ENCODE results near the gene SPATC1L. TPM values are rescaled to one million over a fixed set of nuclear protein-coding genes. Genes with fewer than 3 reads are reported as not detected.

Gene SPATC1L
- total and polyA plus RNA-seq, 2 of the 8 experiments (the other 6 are each of a cell fraction or from before 2014, with no cell fraction given), result 24.9 to 50.0 TPM

DNA sequence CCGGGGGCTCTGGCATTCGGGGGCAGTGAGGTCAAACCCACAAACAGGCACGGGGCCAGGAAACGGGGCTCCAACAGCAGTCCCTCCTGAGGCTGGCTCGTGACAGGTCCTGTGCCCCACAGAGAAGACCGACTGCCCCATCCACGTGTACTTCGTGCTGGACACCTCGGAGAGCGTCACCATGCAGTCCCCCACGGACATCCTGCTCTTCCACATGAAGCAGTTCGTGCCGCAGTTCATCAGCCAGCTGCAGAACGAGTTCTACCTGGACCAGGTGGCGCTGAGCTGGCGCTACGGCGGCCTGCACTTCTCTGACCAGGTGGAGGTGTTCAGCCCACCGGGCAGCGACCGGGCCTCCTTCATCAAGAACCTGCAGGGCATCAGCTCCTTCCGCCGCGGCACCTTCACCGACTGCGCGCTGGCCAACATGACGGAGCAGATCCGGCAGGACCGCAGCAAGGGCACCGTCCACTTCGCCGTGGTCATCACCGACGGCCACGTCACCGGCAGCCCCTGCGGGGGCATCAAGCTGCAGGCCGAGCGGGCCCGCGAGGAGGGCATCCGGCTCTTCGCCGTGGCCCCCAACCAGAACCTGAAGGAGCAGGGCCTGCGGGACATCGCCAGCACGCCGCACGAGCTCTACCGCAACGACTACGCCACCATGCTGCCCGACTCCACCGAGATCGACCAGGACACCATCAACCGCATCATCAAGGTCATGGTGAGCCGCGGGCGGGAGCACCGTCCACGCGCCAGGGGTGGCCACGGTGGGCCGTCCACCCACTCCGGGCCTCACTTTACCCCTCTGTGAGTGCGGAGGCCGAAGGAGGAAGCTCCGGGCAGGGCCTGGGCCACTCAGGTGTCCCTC lies 72.2 kb downstream of the SPATC1L start:
- CTCF ChIA-PET (ENCODE audit: partially characterized antibody), result interaction anchor here (2.0 kb wide), 1 partner anchor 141 kb away, joined by 8 read pairs; no protein-coding TSS in a partner anchor
- peaks cover 0 to 6% of the 10 kb centered on the region in 2 experiments for H4K20me1 ChIP-seq (replicated peaks in 1 of 2; ENCODE audit: control insufficient read depth in 1 of 2, insufficient read depth in 2 of 2, low read length in 2 of 2)
- no peak for TF ChIP-seq NANOG (IDR thresholded peaks at IDR 0.05; ENCODE audit: insufficient read depth, low read depth, low read length, poor library complexity, severe bottlenecking)
- no peak for TF ChIP-seq POLR2AphosphoS5 (IDR thresholded peaks at IDR 0.05; ENCODE audit: low read depth, low read length)
- TF ChIP-seq, protein P1, sequence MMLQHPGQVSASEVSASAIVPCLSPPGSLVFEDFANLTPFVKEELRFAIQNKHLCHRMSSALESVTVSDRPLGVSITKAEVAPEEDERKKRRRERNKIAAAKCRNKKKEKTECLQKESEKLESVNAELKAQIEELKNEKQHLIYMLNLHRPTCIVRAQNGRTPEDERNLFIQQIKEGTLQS (IDR thresholded peaks at IDR 0.05; ENCODE audit: insufficient read depth, low read depth, low read length), result no peak
- no peak for TF ChIP-seq FOSL1 (IDR thresholded peaks at IDR 0.05; ENCODE audit: insufficient read depth, low read depth, low read length)
- TF ChIP-seq SUZ12 (IDR thresholded peaks at IDR 0.05; ENCODE audit: low read length), result no peak
- TF ChIP-seq TAF7 (optimal IDR thresholded peaks at IDR 0.05; ENCODE audit: borderline replicate concordance, low read depth, low read length), result no peak
- TF ChIP-seq SRF (IDR thresholded peaks at IDR 0.05; ENCODE audit: low read depth, low read length), result no peak
- TF ChIP-seq JUN (IDR thresholded peaks at IDR 0.05; ENCODE audit: low read depth, low read length), result no peak
- TF ChIP-seq CBX5 (IDR thresholded peaks at IDR 0.05; ENCODE audit: low read depth, low read length), result no peak
- TF ChIP-seq RFX5 (IDR thresholded peaks at IDR 0.05; ENCODE audit: borderline replicate concordance, low read depth, low read length), result no peak
- no peak for TF ChIP-seq TCF12 (IDR thresholded peaks at IDR 0.05; ENCODE audit: low read depth, low read length)
- TF ChIP-seq YY1 (IDR thresholded peaks at IDR 0.05; ENCODE audit: low read depth, low read length), result no peak

More for the DNA sequence above, 72.2 kb downstream of the SPATC1L start:
- H2BK15ac ChIP-seq (ENCODE audit: low read length), result no peak overlapping the region
- DNase-seq (ENCODE audit: low read depth in 1 of 2, low spot score in 2 of 2) (no peak), FAIRE-seq (no peak)
- H3K79me1 ChIP-seq (ENCODE audit: low read depth, low read length), result no peaks in the 10 kb centered on the region
- H2BK12ac ChIP-seq (ENCODE audit: low read depth, low read length), result no peak overlapping the region
- H3K4ac ChIP-seq (replicated peaks; ENCODE audit: insufficient read length, low read depth, low read length), result no peak overlapping the region
- no peak overlapping the region for H3K27ac ChIP-seq (ENCODE audit: low read depth, low read length)
- H3K4me1 ChIP-seq (replicated peaks in 1 of 4; ENCODE audit: control insufficient read depth in 3 of 4, insufficient read depth in 4 of 4, low read length in 3 of 4), result peaks cover 0 to 2% (median under 1%) of the 10 kb centered on the region in 4 experiments; a peak in 2 of 7 replicates
- no peak overlapping the region for H2AFZ ChIP-seq (ENCODE audit: low read length)
- H3K23me2 ChIP-seq (ENCODE audit: low read depth, low read length), result no peaks in the 10 kb centered on the region
- H3K36me3 ChIP-seq (ENCODE audit: control insufficient read depth in 2 of 4, insufficient read depth in 4 of 4, low read length in 3 of 4), result peaks cover 0 to 22% (median 2%) of the 10 kb centered on the region in 4 experiments; a peak in 5 of 8 replicates
- no peak overlapping the region for H3K18ac ChIP-seq (ENCODE audit: extremely low read depth, low read length)
- H3K79me2 ChIP-seq (ENCODE audit: control insufficient read depth in 1 of 2, insufficient read depth in 2 of 2, low read length in 2 of 2), result no peaks in the 10 kb centered on the region
- H3K9ac ChIP-seq (replicated peaks in 1 of 4; ENCODE audit: extremely low read depth in 1 of 4, low read depth in 3 of 4, low read length in 3 of 4), result no peak overlapping the region
- no peak overlapping the region for H4K91ac ChIP-seq (replicated peaks; ENCODE audit: insufficient read length, low read length)
- POLR2A ChIA-PET (ENCODE audit: partially characterized antibody), result no interaction called here
- H4K8ac ChIP-seq (ENCODE audit: extremely low read depth, insufficient read depth, low read length), result no peak overlapping the region
- no peak overlapping the region for H3K23ac ChIP-seq (ENCODE audit: insufficient read length)
- WGBS, 2 experiments (ENCODE audit: extremely low coverage in 1 of 2, insufficient coverage in 1 of 2, insufficient read length in 1 of 2, insufficient replicate concordance in 2 of 2, low coverage in 1 of 2, low lambda C conversion rate in 2 of 2, missing lambda C conversion rate in 1 of 2), result 97% methylated on average over 40 of the region's 69 CpGs; no CpG with 5 or more reads in 1 of the 2 experiments
- H3K4me3 ChIP-seq (ENCODE audit: extremely low read depth in 1 of 4, insufficient read depth in 2 of 4, low read depth in 3 of 4, low read length in 4 of 4), result no peak overlapping the region
- no peak overlapping the region for H2AK5ac ChIP-seq (ENCODE audit: low read depth, low read length)
- peaks cover 3 to 4% of the 10 kb centered on the region in 2 experiments; a peak in 2 of 4 replicates for H3K9me3 ChIP-seq (ENCODE audit: insufficient read depth in 2 of 2, low read depth in 1 of 2, low read length in 1 of 2)
- H2BK5ac ChIP-seq (ENCODE audit: low read depth, low read length), result no peak overlapping the region; the same call in 1 of the 2 replicates
- H2BK20ac ChIP-seq (ENCODE audit: low read length), result no peak overlapping the region
- H4K5ac ChIP-seq (ENCODE audit: insufficient read length, low read depth, low read length), result no peak overlapping the region
- H3K14ac ChIP-seq (ENCODE audit: insufficient read length), result no peak overlapping the region
- no peak overlapping the region for H3K4me2 ChIP-seq (ENCODE audit: insufficient read depth in 1 of 2, low read depth in 2 of 2, low read length in 2 of 2)
- no peaks in the 10 kb centered on the region for H3K27me3 ChIP-seq (replicated peaks in 1 of 4; ENCODE audit: control insufficient read depth in 3 of 4, extremely low read depth in 1 of 4, insufficient read depth in 3 of 4, low read length in 3 of 4)
- H2BK120ac ChIP-seq (replicated peaks; ENCODE audit: low read depth, low read length), result no peak overlapping the region
- no peak overlapping the region for H3K56ac ChIP-seq (replicated peaks; ENCODE audit: insufficient read length, low read depth, low read length)
